Stimulated activated effector memory CD8-positive, alpha-beta T cell treated with anti-CD3 and anti-CD28 coated beads, Interleukin-12 subunit alpha, Interleukin-12 subunit beta, amount 100 ng/mL, for 72 hours (primary cell): Measurements from ENCODE around the gene JAML.

ENCODE experiments used
- ATAC-seq: fragments of 150-1000 bp; cut with Tn5 transposase; 2 replicates; pipeline ENCODE4 v1.10.0; 2021
- DNase-seq, 2 donors: peaks; one replicate each; pipeline ENCODE4 v3.0.0; 2021 to 2022; ENCODE audit warnings: low spot score in 2 of 2
- H3K27ac Mint-ChIP-seq: one replicate; pipeline ENCODE4 v1.8.0; 2022; ENCODE audit warnings: mild to moderate bottlenecking, mixed read lengths
- H3K36me3 Mint-ChIP-seq: one replicate; pipeline ENCODE4 v1.8.0; 2022; ENCODE audit warnings: mild to moderate bottlenecking, mixed read lengths
- H3K4me1 Mint-ChIP-seq: one replicate; pipeline ENCODE4 v1.8.0; 2022; ENCODE audit warnings: mixed read lengths
- H3K4me3 Mint-ChIP-seq: one replicate; pipeline ENCODE4 v1.8.0; 2022; ENCODE audit warnings: mild to moderate bottlenecking, mixed read lengths
- H3K9me3 Mint-ChIP-seq: one replicate; pipeline ENCODE4 v1.8.0; 2022; ENCODE audit warnings: mixed read lengths

JAML gene, protein sequence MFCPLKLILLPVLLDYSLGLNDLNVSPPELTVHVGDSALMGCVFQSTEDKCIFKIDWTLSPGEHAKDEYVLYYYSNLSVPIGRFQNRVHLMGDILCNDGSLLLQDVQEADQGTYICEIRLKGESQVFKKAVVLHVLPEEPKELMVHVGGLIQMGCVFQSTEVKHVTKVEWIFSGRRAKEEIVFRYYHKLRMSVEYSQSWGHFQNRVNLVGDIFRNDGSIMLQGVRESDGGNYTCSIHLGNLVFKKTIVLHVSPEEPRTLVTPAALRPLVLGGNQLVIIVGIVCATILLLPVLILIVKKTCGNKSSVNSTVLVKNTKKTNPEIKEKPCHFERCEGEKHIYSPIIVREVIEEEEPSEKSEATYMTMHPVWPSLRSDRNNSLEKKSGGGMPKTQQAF

DNA sequence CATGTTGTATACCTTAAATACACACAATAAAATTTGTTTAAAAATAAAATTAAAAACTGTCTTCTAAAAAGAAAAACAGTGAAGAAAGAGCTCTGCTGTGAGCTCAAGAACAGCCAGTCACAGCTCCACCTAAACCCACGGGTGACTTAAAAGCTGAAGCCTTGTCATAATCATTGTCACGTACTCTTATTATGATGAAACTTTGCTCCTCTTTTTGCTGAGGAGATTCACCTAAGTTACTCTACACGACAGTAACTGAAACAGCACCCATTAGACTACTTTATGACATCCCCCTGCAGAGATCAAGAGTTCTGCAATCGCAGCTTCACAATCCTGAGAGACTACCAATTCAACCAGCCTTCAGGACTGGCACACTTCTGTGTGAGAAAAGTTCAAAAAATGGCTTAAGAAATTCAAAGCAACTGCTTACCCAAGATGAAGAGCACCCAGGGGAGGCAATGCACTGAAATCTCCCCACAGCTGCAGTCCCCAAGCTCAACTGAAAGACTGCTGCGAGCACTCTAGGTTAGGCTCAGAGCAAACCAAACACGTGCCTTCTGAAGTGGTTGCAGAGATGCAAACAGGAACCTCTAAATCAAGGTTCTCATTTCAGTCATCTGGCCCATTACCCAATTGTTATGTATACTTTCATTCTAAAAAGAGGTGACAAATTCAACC is at the start of gene JAML:
Gene JAML (minus strand): TSS at position 501 of the 678 bp plus-strand sequence. CDS start 10,145 bp downstream, outside the sequence.
- ATAC-seq: peak; percentile 78
- no peak within 1 kb of the TSS for H3K4me3 Mint-ChIP-seq

DNA sequence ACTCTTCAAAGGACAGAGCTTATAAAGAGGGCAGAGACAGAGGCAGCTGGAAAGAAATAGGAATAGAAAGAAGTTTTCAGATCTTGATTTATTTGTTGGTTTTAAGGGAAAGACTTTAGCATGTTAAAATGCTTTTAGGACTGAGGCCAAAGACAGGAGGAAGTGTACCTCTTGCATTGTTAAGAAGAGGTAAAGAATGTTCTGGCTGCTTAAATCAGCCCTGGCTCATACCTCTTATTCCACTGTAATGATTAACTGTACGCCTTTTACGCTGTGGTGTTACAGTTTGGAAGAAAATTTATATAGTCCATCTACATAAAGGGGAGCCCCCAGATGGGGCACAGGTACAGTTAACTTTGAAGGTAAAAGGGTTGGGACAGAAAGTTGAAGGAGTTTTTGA is 49.4 kb upstream of the JAML start:
- H3K4me1 Mint-ChIP-seq: peaks cover 24% of the 10 kb centered on the region
- no peak overlapping the region for H3K4me3 Mint-ChIP-seq
- no peak overlapping the region for H3K27ac Mint-ChIP-seq

More for the DNA sequence above, at the start of gene JAML:
- H3K27ac Mint-ChIP-seq: no peak within 1 kb of the TSS
- H3K36me3 Mint-ChIP-seq: peaks cover 2% of the 10 kb centered on the region
- DNase-seq: peak in 1 of 2 donors; percentile 79
- peaks cover 92% of the 10 kb centered on the region for H3K4me1 Mint-ChIP-seq
- H3K9me3 Mint-ChIP-seq: no peaks in the 10 kb centered on the region

DNA sequence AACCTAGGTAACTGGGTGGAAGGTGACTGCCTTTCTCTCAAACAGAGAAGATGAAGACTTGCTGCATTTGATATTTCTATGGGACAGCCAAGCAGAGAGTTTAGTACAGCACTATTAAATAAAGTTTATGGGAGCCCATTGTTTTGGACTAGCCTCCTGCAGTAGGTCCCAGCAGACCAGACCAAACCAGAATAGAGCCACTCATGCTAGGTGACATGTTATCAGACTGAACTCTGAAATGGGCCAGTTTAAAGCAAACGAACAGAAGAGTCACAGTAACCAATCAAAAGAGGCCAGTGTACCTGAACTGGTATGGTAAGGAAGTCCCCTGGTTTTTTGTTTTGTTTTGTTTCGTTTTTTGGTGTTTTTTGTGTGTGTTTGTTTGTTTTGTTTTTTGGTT is 47.2 kb upstream of the JAML start:
- no peak overlapping the region for H3K27ac Mint-ChIP-seq
- H3K9me3 Mint-ChIP-seq: no peaks in the 10 kb centered on the region
- no peak for ATAC-seq
- H3K4me1 Mint-ChIP-seq: peaks cover 18% of the 10 kb centered on the region
- DNase-seq: no peak
- no peaks in the 10 kb centered on the region for H3K36me3 Mint-ChIP-seq
- no peak overlapping the region for H3K4me3 Mint-ChIP-seq

More for the DNA sequence above, 49.4 kb upstream of the JAML start:
- no peak for ATAC-seq
- Mint-ChIP-seq H3K9me3 (no peaks in the 10 kb centered on the region), H3K36me3 (no peaks in the 10 kb centered on the region)
- no peak for DNase-seq

DNA sequence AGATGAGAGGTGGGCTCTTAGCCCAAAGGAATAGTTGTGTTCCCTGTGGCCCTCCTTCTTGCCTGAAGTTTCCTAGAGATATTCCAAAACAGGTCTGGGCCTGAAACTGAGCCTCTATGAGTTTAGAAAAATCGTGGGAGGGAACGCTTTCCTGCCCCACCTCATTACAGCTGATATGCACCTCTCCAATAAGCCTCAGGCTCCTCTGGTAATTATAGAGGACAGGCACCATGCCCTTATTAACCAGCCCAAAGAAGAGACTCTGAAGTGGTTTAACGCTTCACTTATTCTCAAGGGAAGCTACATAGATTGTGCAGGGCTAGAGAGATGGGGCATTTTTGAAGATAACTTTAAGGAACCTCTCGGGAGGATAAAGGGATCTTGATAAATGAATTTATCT is 42.7 kb upstream of the JAML start:
- H3K36me3 Mint-ChIP-seq: peaks cover 6% of the 10 kb centered on the region
- H3K27ac Mint-ChIP-seq: no peak overlapping the region
- no peak for ATAC-seq
- DNase-seq: no peak
- H3K9me3 Mint-ChIP-seq: no peaks in the 10 kb centered on the region
- H3K4me1 Mint-ChIP-seq: peaks cover 19% of the 10 kb centered on the region
- H3K4me3 Mint-ChIP-seq: no peak overlapping the region

DNA sequence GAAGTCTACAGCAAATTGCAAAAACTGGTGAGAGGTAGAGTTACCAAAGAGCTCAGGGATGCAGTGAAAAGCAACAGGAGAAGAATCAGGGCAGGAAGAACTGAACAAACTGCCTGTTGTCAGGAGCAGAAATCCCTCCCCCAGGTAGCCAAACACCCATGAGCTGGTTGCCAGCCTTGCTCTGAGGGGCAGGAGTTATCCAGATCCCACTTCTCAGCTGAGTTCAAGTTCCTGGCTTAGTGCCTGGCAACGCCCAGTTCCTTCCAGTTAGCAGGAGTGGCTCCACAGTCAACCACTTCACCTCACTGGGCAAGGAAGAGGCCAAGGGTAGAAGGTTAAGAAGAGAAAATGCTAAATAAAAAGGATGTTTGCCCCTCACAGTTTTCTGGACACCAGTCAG is 41.1 kb upstream of the JAML start:
- DNase-seq (no peak), ATAC-seq (no peak)
- H3K9me3 Mint-ChIP-seq: no peaks in the 10 kb centered on the region
- H3K4me3 Mint-ChIP-seq: no peak overlapping the region
- peaks cover 24% of the 10 kb centered on the region for H3K4me1 Mint-ChIP-seq
- H3K36me3 Mint-ChIP-seq: peaks cover 6% of the 10 kb centered on the region
- H3K27ac Mint-ChIP-seq: peak overlapping the region; percentile 3

DNA sequence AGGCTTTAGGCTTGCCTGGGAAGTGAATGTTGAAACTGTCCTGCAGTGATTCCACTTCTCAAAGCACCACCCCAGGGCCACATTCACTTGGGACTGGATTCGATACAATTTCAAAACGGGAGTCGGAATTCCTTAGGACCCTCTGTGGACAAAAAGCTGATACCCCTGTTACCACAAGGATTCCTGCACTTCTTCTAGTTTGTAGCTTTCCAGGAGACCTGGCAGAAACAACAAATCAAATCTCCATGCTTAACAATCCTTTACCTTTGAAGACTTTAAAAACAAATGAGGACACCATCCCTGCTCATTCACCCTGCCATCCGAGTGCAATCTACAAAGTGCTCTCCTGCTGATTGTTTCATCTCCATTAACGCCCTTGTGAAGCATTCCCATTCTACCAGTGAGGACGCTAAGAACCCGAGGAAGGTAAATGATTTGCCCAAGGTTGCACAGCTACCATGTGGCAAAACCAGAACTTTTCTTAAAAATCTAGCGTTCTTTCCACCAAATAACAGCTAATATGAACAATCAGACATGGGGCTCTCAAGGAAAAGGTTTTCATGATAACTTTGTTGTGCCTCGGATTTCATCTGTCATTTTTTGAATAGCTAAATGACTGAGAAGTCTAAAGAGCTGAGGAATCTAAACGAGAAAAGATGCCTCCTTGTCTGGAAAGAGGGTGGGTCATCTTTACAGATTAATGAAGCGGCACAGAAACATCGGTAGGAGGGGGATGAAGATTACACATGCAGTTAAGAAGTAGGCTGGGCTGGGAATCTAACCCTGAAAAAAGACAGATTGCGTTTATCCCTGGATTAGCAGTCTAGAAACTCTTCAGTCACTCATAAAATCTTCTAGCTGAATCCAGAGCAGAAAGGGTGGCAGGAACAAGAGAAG is 40.0 kb upstream of the JAML start:
- Mint-ChIP-seq H3K4me1 (peaks cover 32% of the 10 kb centered on the region), H3K36me3 (peaks cover 6% of the 10 kb centered on the region), H3K27ac (peak overlapping the region; percentile 81), H3K4me3 (peak overlapping the region; percentile 73), H3K9me3 (no peaks in the 10 kb centered on the region)
- no peak for ATAC-seq
- DNase-seq: no peak

DNA sequence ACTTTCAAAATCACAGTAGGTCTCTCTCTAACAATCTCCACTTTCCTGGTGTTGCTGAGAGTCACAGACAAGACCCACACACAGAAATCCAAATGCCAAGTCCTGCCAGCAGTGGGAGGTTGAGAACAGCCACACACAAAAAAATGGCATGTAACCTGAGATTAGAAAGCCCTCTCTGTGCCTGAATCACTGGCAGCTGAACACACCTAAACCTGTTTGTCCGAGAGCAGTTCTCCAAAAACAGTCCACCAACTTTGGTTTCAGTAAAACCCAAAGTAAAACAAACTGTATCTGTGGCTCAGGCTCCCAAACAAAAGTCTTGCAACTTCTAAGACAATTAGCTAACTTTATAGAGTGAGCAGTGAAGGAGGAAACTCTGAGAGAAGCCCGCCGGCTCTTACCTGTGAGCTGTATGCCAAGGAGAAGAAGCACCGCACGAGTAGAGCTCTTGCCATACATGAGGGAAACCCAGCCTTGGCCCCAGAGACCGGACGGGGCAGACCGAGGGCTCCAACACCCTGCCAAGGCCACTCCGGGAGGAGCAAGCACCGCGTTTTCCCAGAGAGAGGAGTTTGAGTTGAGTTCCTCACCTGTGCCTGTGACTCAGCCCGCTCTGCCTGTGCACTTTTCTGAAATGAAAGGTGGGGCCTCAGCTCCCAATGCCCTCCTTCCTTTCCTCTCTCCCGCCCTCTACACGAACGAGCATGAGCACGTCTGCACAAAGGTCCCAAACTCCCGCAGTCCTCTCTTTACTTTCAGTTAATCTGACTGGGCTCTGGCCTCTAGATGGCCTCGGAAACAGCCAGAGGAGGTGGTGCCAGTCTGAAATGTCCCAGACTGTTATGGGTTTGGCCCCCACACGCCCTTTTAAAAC is 39.1 kb upstream of the JAML start, which contains the start of gene MPZL2:
Gene MPZL2 (minus strand): TSS at position 603 of the 874 bp plus-strand sequence. CDS start 144 bp downstream, at position 459.
- Mint-ChIP-seq H3K36me3 (peaks cover 6% of the 10 kb centered on the region), H3K9me3 (no peaks in the 10 kb centered on the region), H3K27ac (peak within 1 kb of the TSS; percentile 81), H3K4me1 (peaks cover 38% of the 10 kb centered on the region), H3K4me3 (peak within 1 kb of the TSS; percentile 73)
- DNase-seq (no peak), ATAC-seq (peak; percentile 46)

DNA sequence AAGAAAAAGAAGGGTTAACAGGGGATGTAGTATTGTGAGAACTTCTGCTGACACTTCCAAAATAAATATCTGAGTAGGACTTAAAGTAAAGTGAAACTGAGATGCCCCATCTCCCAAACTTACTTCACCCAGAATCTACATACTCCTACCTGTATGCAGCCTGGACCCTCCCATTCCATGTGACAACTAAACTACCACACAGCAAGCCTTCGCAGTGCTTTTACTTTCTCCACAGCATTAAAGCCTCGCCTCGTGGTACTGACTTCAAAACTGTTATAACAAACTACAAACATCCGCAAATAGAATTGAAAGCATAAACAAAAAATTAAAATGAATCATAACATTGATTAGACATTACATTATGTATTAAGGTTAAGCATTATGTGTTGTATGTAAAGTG is 38.3 kb upstream of the JAML start:
- H3K36me3 Mint-ChIP-seq: peaks cover 6% of the 10 kb centered on the region
- ATAC-seq (no peak), DNase-seq (no peak)
- peaks cover 38% of the 10 kb centered on the region for H3K4me1 Mint-ChIP-seq
- no peak overlapping the region for H3K27ac Mint-ChIP-seq
- no peaks in the 10 kb centered on the region for H3K9me3 Mint-ChIP-seq
- peak overlapping the region; percentile 73 for H3K4me3 Mint-ChIP-seq

DNA sequence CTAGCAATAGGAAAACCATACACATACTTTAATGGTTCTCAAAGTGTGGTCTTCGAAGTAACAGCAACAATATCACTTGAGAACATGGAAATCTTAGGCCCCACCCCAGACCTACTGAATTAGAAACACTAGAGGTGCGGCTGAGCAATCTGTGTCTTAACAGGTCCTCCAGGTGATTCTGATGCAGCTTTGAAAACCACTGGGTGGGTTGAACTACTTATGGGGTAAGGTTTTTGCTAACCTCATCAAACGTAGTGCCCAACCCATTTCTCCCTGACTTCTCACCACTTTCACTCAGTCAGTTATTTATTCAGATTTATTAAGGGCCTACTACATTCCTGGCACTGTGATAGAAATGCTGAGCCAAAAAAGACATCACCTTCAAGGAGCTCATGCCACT is 35.5 kb upstream of the JAML start:
- DNase-seq (no peak), ATAC-seq (peak; percentile 65)
- Mint-ChIP-seq H3K4me1 (peaks cover 38% of the 10 kb centered on the region), H3K36me3 (peaks cover 6% of the 10 kb centered on the region), H3K9me3 (no peaks in the 10 kb centered on the region), H3K27ac (no peak overlapping the region), H3K4me3 (no peak overlapping the region)

DNA sequence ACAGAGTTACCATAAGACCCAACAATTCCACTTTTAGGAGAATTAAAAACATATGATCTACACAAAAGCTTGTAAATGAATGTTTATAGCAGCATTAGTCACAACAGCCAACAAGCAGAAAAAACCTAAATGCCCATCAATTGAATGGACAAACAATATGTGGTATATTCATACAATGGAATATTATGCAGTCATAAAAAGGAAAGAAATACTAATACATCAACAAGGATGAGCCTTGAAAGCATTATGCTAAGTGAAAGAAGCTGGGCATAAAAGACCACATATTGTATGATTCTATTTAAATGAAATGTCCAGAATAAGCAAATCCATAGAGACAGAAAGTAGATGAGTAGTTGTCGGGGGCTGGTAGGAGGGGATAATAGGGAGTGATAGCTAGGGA is 34.3 kb upstream of the JAML start:
- Mint-ChIP-seq H3K9me3 (no peaks in the 10 kb centered on the region), H3K36me3 (peaks cover 2% of the 10 kb centered on the region), H3K27ac (no peak overlapping the region), H3K4me3 (no peak overlapping the region), H3K4me1 (peaks cover 33% of the 10 kb centered on the region)
- DNase-seq: no peak
- no peak for ATAC-seq

DNA sequence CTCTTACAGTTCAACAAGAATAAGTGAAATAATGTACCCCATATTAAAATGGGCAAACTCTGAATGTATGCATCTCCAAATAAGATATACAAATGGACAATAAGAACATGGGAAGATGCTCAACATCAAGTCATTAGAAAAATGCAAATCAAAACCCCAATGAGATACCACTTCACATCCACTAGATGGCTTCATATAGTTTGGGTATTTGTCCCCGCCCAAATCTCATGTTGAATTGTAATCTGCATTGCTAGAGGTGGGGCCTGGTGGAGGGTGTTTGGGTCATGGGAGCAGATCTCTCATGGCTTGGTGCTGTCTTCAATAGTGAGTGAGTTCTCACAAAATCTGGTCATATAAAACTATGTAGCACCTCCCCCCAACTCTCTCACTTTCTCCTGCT is 33.6 kb upstream of the JAML start:
- Mint-ChIP-seq H3K36me3 (no peaks in the 10 kb centered on the region), H3K27ac (no peak overlapping the region), H3K4me3 (no peak overlapping the region), H3K4me1 (peaks cover 28% of the 10 kb centered on the region), H3K9me3 (no peaks in the 10 kb centered on the region)
- DNase-seq (no peak), ATAC-seq (peak; percentile 48)

DNA sequence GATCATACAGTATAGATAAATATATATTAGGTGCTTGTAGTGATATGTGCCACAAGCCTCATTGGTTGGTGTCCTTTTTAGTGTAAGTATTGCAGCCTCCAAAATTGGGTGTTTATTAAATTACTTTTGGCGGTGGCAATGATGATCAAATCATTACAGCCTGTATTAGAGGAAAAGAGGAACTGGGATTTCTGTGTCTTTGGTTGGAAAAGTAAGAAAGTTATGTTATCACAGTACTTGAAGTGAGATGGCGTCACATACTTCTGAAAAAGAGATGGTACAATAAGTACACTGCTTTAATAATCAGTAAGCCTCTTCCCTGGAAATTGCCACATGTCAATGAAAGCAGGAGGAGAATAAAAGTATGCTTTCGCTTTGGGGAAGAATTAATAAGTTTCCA is 27.9 kb upstream of the JAML start:
- Mint-ChIP-seq H3K36me3 (peaks cover 20% of the 10 kb centered on the region), H3K9me3 (no peaks in the 10 kb centered on the region), H3K4me1 (peaks cover 16% of the 10 kb centered on the region), H3K4me3 (peak overlapping the region; percentile 94), H3K27ac (peak overlapping the region; percentile 91)
- ATAC-seq: no peak
- no peak for DNase-seq

DNA sequence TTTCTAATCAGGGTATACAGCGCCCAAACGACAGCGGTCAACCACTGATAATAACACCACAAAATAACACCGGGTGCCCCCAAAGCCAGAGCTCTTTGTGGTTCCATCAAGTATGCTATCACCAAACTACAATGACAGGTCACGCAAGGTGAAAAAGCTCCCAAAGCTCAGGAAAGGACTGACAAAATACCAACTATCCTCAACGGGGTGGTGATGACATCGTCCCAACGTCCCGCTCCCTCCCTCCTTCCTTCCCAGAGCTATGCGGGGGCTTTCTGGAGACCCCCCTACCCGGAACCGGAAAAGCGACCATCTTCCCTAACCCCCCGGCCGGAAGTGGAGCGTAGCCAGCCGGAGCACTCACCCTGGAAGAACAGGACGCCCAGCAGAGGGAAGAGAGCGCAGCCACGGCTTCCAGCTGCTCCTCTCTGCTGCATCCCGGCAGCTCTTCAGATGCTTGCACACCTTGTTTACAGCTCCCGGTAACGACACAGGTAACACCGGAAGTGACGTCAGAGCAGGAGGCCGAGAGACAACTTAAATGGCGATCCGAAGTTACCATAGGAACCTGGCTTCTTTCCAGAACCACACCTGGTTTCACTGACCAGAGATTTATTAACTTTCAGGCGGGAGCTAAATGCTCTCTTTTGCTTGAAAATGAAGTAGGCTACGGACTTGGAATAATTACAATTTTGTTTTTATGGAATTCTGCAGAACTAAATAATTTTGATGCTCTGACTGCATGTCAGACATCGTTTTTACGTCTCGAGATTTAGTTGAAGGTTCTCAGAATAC is 27.2 kb upstream of the JAML start, which contains the start of gene MPZL3:
Gene MPZL3 (minus strand): TSS at position 508 of the 795 bp plus-strand sequence. CDS start 71 bp downstream, at position 437.
- DNase-seq (peak; percentile 66 to 92), ATAC-seq (peak; percentile 78)
- H3K9me3 Mint-ChIP-seq: no peaks in the 10 kb centered on the region
- peaks cover 25% of the 10 kb centered on the region for H3K36me3 Mint-ChIP-seq
- peaks cover 22% of the 10 kb centered on the region for H3K4me1 Mint-ChIP-seq
- H3K4me3 Mint-ChIP-seq: peak within 1 kb of the TSS; percentile 94
- H3K27ac Mint-ChIP-seq: peak within 1 kb of the TSS; percentile 91
